ENCODE data around the gene TSPAN5.

TSPAN5 gene

GRCh38 chr4:98643755-98644154 lies 14.7 kb downstream of the TSPAN5 start:
- DNase-seq (ENCODE audit: low read depth in 2 of 2), result no peak

GRCh38 chr4:98642991-98643426 lies 15.4 kb downstream of the TSPAN5 start:
- no peak for DNase-seq (ENCODE audit: low read depth in 2 of 2)

GRCh38 chr4:98641906-98642668 lies 16.3 kb downstream of the TSPAN5 start:
- no peak for DNase-seq (ENCODE audit: low read depth in 2 of 2)

GRCh38 chr4:98641376-98641775 lies 17.0 kb downstream of the TSPAN5 start:
- no peak for DNase-seq (ENCODE audit: low read depth in 2 of 2)

GRCh38 chr4:98639523-98639922 lies 18.9 kb downstream of the TSPAN5 start:
- no peak for DNase-seq (ENCODE audit: low read depth in 2 of 2)

- DNase-seq (ENCODE audit: low read depth in 2 of 2), result no peak
These were observed 19.3 kb downstream of the TSPAN5 start for GRCh38 chr4:98639108-98639507.

- DNase-seq (ENCODE audit: low read depth in 2 of 2), result no peak
These were observed 19.8 kb downstream of the TSPAN5 start for GRCh38 chr4:98638661-98639060.

GRCh38 chr4:98634061-98634460 lies 24.4 kb downstream of the TSPAN5 start:
- no peak for DNase-seq (ENCODE audit: low read depth in 2 of 2)

GRCh38 chr4:98633159-98633558 lies 25.3 kb downstream of the TSPAN5 start:
- DNase-seq (ENCODE audit: low read depth in 2 of 2), result no peak

- no peak for DNase-seq (ENCODE audit: low read depth in 2 of 2)
These were observed 26.2 kb downstream of the TSPAN5 start for GRCh38 chr4:98632258-98632657.

GRCh38 chr4:98631506-98631905 lies 26.9 kb downstream of the TSPAN5 start:
- DNase-seq (ENCODE audit: low read depth in 2 of 2), result no peak

- no peak for DNase-seq (ENCODE audit: low read depth in 2 of 2)
These were observed 27.5 kb downstream of the TSPAN5 start for GRCh38 chr4:98630737-98631454.

- DNase-seq (ENCODE audit: low read depth in 2 of 2), result no peak
These were observed 30.7 kb downstream of the TSPAN5 start for GRCh38 chr4:98627531-98628257.

GRCh38 chr4:98626350-98626749 lies 32.1 kb downstream of the TSPAN5 start:
- DNase-seq (ENCODE audit: low read depth in 2 of 2), result no peak

GRCh38 chr4:98625920-98626319 lies 32.5 kb downstream of the TSPAN5 start:
- no peak for DNase-seq (ENCODE audit: low read depth in 2 of 2)

- DNase-seq (ENCODE audit: low read depth in 2 of 2), result no peak
These were observed 33.0 kb downstream of the TSPAN5 start for GRCh38 chr4:98625399-98625798.

- no peak for DNase-seq (ENCODE audit: low read depth in 2 of 2)
These were observed 33.8 kb downstream of the TSPAN5 start for GRCh38 chr4:98624642-98625041.

- DNase-seq (ENCODE audit: low read depth in 2 of 2), result no peak
These were observed 34.3 kb downstream of the TSPAN5 start for GRCh38 chr4:98624144-98624543.

GRCh38 chr4:98623126-98623802 lies 35.1 kb downstream of the TSPAN5 start:
- no peak for DNase-seq (ENCODE audit: low read depth in 2 of 2)

GRCh38 chr4:98620087-98620784 lies 38.2 kb downstream of the TSPAN5 start:
- DNase-seq (ENCODE audit: low read depth in 2 of 2), result no peak

GRCh38 chr4:98619180-98619579 lies 39.2 kb downstream of the TSPAN5 start:
- DNase-seq (ENCODE audit: low read depth in 2 of 2), result no peak

All from activated CD8-positive, alpha-beta memory T cell treated with anti-CD3 and anti-CD28 coated beads for 4 hours (primary cell).